ENCODE measurements around the gene THAP4. TPM values are rescaled to one million over a fixed set of nuclear protein-coding genes. Genes with fewer than 3 reads are reported as not detected.
A peak's percentile ranks its signal among the peaks of the same experiment; 100 is the strongest.

Gene THAP4
- total RNA-seq, 3 donors from 2014 or later: 58.6 to 61.8 (median 59.0) TPM

GRCh38 chr2:241616168-241617125 is 20.5 kb downstream of the THAP4 start:
- peak overlapping the region; percentile 31 for H3K4me3 Mint-ChIP-seq

GRCh38 chr2:241615522-241616052 is 21.4 kb downstream of the THAP4 start:
- Mint-ChIP-seq H3K4me3 (no peak overlapping the region), H3K27me3 (ENCODE audit: low read depth) (no peaks in the 10 kb centered on the region), H3K36me3 (ENCODE audit: insufficient read depth) (peaks cover 14% of the 10 kb centered on the region), H3K9me3 (peaks cover under 1% of the 10 kb centered on the region), H3K4me1 (ENCODE audit: low read depth) (peaks cover 42% of the 10 kb centered on the region)
- ATAC-seq (no peak), DNase-seq (no peak)

More at GRCh38 chr2:241616168-241617125, 20.5 kb downstream of the THAP4 start:
- ATAC-seq (no peak), DNase-seq (no peak)
- Mint-ChIP-seq H3K4me1 (ENCODE audit: low read depth) (peaks cover 46% of the 10 kb centered on the region), H3K27me3 (ENCODE audit: low read depth) (no peaks in the 10 kb centered on the region), H3K36me3 (ENCODE audit: insufficient read depth) (peaks cover 19% of the 10 kb centered on the region), H3K9me3 (peaks cover 3% of the 10 kb centered on the region)

DNA sequence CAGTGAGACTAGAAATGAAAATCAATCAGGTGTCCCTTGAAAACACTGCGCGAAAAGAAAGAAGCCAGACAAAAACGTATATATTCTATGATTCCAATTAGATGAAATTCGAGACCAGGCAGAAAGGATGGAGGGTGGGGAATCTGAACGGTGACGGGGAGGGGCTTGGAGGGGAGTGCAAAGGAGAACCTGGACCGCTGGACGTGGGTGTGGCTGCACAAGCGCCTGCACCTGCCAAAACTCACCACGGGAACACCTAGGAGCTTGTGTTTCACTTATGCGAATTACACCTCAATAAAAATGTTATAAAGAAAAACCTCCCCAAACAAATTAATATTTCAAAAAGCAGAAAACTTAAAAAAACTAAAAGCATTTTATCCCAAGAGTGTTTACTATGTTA is 21.9 kb downstream of the THAP4 start:
- Mint-ChIP-seq H3K36me3 (ENCODE audit: insufficient read depth) (peaks cover 12% of the 10 kb centered on the region), H3K4me3 (no peak overlapping the region), H3K4me1 (ENCODE audit: low read depth) (peaks cover 42% of the 10 kb centered on the region), H3K9me3 (no peaks in the 10 kb centered on the region), H3K27me3 (ENCODE audit: low read depth) (no peaks in the 10 kb centered on the region)
- DNase-seq: no peak
- ATAC-seq: no peak

DNA sequence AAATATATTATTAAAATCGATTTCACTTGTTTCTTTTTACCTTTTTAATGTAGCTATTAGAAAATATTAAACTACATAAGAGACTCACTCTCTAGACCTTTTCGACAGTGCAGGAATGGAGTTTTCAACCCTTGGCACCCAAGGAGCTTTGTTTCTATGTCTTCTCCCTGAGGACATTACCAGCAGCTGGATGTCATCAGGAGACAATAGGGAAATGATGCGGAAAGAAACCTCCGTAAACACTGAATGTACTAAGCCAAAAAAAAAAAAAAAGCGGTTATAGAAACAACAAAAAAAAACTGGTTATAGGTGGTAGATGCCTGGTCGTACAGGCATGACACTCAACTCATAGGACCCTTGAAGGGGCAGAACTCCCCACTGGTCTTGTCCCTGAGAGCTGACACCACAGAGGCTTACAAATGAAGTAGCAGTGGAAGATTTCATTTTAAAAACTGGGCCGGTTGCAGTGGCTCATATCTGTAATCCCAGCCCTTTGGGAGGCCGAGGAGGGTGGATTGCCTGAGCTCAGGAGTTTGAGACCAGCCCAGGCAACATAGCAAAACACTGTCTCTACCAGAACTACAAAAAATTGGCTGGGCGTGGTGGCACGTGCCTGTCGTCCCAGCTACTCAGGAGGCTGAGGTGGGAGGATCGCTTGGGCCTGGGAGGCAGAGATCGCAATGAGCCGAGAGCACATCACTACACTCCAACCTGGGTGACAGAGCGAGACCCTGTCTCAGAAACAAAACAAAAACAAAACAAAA is 23.8 kb downstream of the THAP4 start:
- Mint-ChIP-seq H3K36me3 (ENCODE audit: insufficient read depth) (peaks cover 14% of the 10 kb centered on the region), H3K4me3 (no peak overlapping the region)
- ATAC-seq: no peak

DNA sequence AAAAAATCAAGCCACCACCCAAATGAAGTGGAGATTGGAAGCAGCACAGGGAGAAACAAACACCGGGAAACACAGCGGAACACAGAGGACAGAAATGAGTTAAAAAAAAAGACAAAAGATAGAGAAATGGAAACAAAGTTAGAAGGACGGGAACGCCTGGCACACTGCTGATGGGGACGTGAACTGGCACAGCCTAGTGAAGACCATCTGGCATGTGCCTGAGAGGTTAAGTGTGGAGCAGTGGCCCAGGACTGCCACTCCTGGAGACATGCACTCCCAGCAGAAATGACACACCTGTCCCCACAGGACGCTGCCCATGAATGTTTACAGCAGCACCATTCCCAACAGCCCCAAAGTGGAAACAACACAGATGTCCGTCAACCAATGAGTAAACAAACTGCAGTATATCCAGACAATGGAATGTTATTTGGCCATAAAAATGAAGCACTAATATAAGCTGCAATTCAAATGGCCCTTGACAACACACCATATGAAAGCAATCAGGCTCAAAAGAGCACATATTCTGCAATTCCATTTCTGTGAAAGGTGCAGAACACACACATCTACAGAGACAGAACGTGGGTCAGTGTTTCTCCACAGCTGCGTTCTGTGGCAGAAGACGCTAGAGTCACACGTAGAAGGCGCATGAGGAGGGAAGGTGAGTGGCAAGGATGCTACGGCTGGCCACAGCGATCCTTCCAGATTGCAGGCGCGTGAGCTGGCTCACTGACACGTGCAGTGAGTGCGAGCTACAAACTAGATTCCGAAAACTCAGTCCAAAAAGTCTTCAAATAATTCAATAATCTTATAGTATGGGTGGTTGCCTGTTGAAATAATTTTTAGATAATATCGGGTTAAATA is 24.6 kb downstream of the THAP4 start:
- Mint-ChIP-seq H3K4me3 (no peak overlapping the region), H3K9me3 (no peaks in the 10 kb centered on the region)

More for the DNA sequence above, 23.8 kb downstream of the THAP4 start:
- H3K9me3 Mint-ChIP-seq: no peaks in the 10 kb centered on the region
- no peaks in the 10 kb centered on the region for H3K27me3 Mint-ChIP-seq (ENCODE audit: low read depth)
- DNase-seq: no peak
- H3K4me1 Mint-ChIP-seq (ENCODE audit: low read depth): peaks cover 45% of the 10 kb centered on the region

GRCh38 chr2:241611062-241611461 is 25.9 kb downstream of the THAP4 start:
- no peaks in the 10 kb centered on the region for H3K27me3 Mint-ChIP-seq (ENCODE audit: low read depth)
- H3K9me3 Mint-ChIP-seq: no peaks in the 10 kb centered on the region
- H3K4me1 Mint-ChIP-seq (ENCODE audit: low read depth): peaks cover 25% of the 10 kb centered on the region
- ATAC-seq: no peak
- no peak for DNase-seq
- H3K36me3 Mint-ChIP-seq (ENCODE audit: insufficient read depth): peaks cover 8% of the 10 kb centered on the region
- no peak overlapping the region for H3K4me3 Mint-ChIP-seq

More for the DNA sequence above, 24.6 kb downstream of the THAP4 start:
- DNase-seq: no peak
- H3K27me3 Mint-ChIP-seq (ENCODE audit: low read depth): no peaks in the 10 kb centered on the region
- ATAC-seq: no peak
- peaks cover 37% of the 10 kb centered on the region for H3K4me1 Mint-ChIP-seq (ENCODE audit: low read depth)
- peaks cover 9% of the 10 kb centered on the region for H3K36me3 Mint-ChIP-seq (ENCODE audit: insufficient read depth)

- ATAC-seq (peak; percentile 99 to 100), DNase-seq (peak; percentile 88)
- H3K4me3 Mint-ChIP-seq: peak overlapping the region; percentile 69
- no peaks in the 10 kb centered on the region for H3K9me3 Mint-ChIP-seq
- no peaks in the 10 kb centered on the region for H3K27me3 Mint-ChIP-seq (ENCODE audit: low read depth)
- H3K36me3 Mint-ChIP-seq (ENCODE audit: insufficient read depth): peaks cover 8% of the 10 kb centered on the region
- peaks cover 19% of the 10 kb centered on the region for H3K4me1 Mint-ChIP-seq (ENCODE audit: low read depth)
Measured at GRCh38 chr2:241609859-241610793, 26.8 kb downstream of the THAP4 start.

DNA sequence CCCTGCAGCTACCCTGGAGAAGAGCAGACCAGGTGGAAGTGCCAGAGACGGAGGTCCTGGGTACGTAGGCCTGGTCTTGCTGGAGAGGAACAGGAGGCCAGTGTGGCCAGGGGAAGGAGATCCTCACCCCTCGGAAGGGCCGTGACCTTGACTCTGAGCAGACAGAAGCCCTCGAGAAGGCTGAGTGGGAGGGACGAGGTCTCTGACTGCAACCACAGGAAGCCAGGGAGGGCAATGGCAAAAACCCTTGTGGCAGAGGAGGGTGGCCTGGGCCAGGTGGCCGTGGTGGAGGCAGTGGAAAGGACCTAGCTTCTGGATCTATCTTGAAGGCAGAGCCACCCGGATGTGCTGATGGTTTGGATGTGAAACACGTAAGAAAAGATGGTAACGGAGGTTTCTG is 28.1 kb downstream of the THAP4 start:
- H3K27me3 Mint-ChIP-seq (ENCODE audit: low read depth): no peaks in the 10 kb centered on the region
- peak overlapping the region; percentile 69 for H3K4me3 Mint-ChIP-seq
- peaks cover 8% of the 10 kb centered on the region for H3K36me3 Mint-ChIP-seq (ENCODE audit: insufficient read depth)
- no peaks in the 10 kb centered on the region for H3K9me3 Mint-ChIP-seq
- no peak for ATAC-seq
- H3K4me1 Mint-ChIP-seq (ENCODE audit: low read depth): peaks cover 15% of the 10 kb centered on the region
- DNase-seq: no peak

DNA sequence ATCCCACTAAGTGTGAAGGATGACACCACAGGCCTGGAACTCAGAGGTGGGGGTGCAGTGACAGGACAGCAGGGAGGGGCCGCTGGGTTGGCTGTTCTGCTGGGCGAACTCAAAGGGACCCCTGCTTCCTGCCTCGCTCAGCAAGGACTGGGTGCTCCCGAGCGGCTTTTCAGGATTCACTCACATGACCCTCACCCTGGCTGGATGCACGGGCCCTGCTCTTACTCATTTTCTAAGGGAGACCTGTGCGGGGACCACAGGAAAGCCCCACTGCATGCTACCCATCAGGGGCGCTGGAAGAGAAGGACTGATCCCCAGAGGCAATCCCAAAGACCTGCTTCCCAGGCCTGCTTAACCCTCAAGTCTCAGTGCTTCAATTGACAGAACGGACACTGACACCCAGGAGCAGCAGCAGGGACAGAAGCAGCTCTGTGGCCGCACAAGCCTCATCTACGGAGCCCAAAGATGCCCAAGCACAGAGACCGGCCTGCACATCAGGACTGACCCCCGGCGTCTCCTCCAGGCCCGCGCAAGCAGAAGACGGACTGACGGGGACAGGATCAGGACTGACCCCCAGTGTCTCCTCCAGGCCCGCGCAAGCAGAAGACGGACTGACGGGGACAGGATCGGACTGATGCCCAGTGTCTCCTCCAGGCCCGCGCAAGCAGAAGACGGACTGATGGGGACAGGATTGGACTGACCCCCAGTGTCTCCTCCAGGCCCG is 29.6 kb downstream of the THAP4 start:
- Mint-ChIP-seq H3K4me3 (no peak overlapping the region), H3K4me1 (ENCODE audit: low read depth) (peaks cover 15% of the 10 kb centered on the region), H3K36me3 (ENCODE audit: insufficient read depth) (peaks cover 11% of the 10 kb centered on the region), H3K27me3 (ENCODE audit: low read depth) (no peaks in the 10 kb centered on the region), H3K9me3 (no peaks in the 10 kb centered on the region)
- ATAC-seq (no peak), DNase-seq (no peak)

GRCh38 chr2:241606186-241606585 is 30.8 kb downstream of the THAP4 start:
- ATAC-seq (no peak), DNase-seq (no peak)
- Mint-ChIP-seq H3K9me3 (no peaks in the 10 kb centered on the region), H3K36me3 (ENCODE audit: insufficient read depth) (peaks cover 12% of the 10 kb centered on the region), H3K4me1 (ENCODE audit: low read depth) (peaks cover 15% of the 10 kb centered on the region), H3K27me3 (ENCODE audit: low read depth) (no peaks in the 10 kb centered on the region), H3K4me3 (no peak overlapping the region)

DNA sequence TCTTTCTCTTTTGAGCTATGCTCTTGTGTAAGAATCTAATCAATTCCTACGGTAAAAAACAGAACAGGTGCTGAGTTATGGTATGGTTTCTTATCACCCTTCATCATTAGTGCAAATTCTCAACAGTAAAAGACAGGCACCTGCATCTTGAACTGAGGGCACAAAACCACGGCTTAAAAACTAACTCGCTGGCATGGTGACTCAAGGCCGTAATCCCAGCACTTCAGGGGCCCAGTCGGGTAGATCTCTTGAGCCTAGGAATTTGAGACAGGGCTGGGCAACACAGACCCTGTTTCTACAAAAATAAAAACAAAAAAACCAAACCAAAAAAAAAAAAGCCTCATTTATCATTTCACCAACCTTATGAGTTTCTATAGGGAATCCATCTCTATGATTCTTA is 33.3 kb downstream of the THAP4 start:
- no peaks in the 10 kb centered on the region for H3K9me3 Mint-ChIP-seq
- no peak overlapping the region for H3K4me3 Mint-ChIP-seq
- H3K27me3 Mint-ChIP-seq (ENCODE audit: low read depth): no peaks in the 10 kb centered on the region
- H3K4me1 Mint-ChIP-seq (ENCODE audit: low read depth): peaks cover 4% of the 10 kb centered on the region
- no peak for ATAC-seq
- peaks cover 22% of the 10 kb centered on the region for H3K36me3 Mint-ChIP-seq (ENCODE audit: insufficient read depth)
- no peak for DNase-seq

- no peak for ATAC-seq
Measured at GRCh38 chr2:241602720-241603119, 34.2 kb downstream of the THAP4 start.

More at GRCh38 chr2:241602720-241603119, 34.2 kb downstream of the THAP4 start:
- no peaks in the 10 kb centered on the region for H3K4me1 Mint-ChIP-seq (ENCODE audit: low read depth)
- no peaks in the 10 kb centered on the region for H3K9me3 Mint-ChIP-seq
- H3K36me3 Mint-ChIP-seq (ENCODE audit: insufficient read depth): peaks cover 22% of the 10 kb centered on the region
- no peak for DNase-seq
- H3K27me3 Mint-ChIP-seq (ENCODE audit: low read depth): no peaks in the 10 kb centered on the region
- H3K4me3 Mint-ChIP-seq: no peak overlapping the region
